Osteocyte (in vitro differentiated cells): ENCODE data around the gene RPP25. TPM values are rescaled to one million over a fixed set of nuclear protein-coding genes. Genes with fewer than 3 reads are reported as not detected.

ENCODE experiments used
- DNase-seq: peaks from one replicate; pipeline ENCODE4 v3.0.0; 2021; ENCODE audit warnings: mixed read lengths; ENCODE audit not compliant: unreplicated experiment; ENCODE audit errors: extremely low spot score
- H3K27ac Mint-ChIP-seq: one replicate; pipeline ENCODE4 v1.8.0; 2021; ENCODE audit warnings: mild to moderate bottlenecking, mixed read lengths; ENCODE audit not compliant: unreplicated experiment
- H3K27me3 Mint-ChIP-seq: one replicate; pipeline ENCODE4 v1.8.0; 2021; ENCODE audit warnings: mixed read lengths; ENCODE audit not compliant: unreplicated experiment
- H3K36me3 Mint-ChIP-seq: one replicate; pipeline ENCODE4 v1.8.0; 2021; ENCODE audit warnings: mixed read lengths; ENCODE audit not compliant: unreplicated experiment
- H3K4me1 Mint-ChIP-seq: one replicate; pipeline ENCODE4 v1.8.0; 2021; ENCODE audit warnings: mixed read lengths; ENCODE audit not compliant: unreplicated experiment
- H3K4me3 Mint-ChIP-seq: one replicate; pipeline ENCODE4 v1.8.0; 2021; ENCODE audit warnings: mild to moderate bottlenecking, moderate library complexity, mixed read lengths; ENCODE audit not compliant: unreplicated experiment
- H3K9me3 Mint-ChIP-seq: one replicate; pipeline ENCODE4 v1.8.0; 2021; ENCODE audit warnings: mixed read lengths; ENCODE audit not compliant: unreplicated experiment
- total RNA-seq: library from RNA; stranded (reverse); gene quantifications from 2 replicates; pipeline ENCODE4 v1.2.1, GENCODE V29; 2021
- TF ChIP-seq, protein P1 (sequence below): fragments of 200-600 bp; sonication (generic); IDR thresholded peaks from 2 replicates; pipeline ENCODE4 v1.5.0; 2021; ENCODE audit warnings: antibody characterized with exemption, mild to moderate bottlenecking, moderate library complexity

RPP25 gene
- total RNA-seq, 1 donor from 2014 or later: 19.8 TPM

DNA sequence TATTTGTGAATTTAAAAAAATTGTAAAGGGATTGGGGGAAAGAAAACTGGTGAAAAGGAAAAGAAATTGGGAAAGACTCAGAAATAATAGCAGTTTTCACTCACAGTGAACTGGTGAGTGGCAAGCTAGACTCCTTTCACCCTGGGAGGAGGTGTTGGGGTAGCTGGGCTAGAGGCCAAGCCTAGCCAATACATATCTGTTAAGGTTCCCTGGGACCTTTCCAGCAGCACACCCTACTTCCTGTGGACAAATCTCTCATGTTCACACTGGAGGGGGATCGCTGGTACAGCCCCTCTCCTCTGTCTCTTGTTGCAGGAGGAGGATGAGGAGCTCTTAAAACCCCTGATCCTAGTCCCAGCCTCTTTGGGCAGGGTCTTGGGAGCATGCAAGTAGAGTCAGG is 3.7 kb upstream of the RPP25 start:
- TF ChIP-seq, protein P1, sequence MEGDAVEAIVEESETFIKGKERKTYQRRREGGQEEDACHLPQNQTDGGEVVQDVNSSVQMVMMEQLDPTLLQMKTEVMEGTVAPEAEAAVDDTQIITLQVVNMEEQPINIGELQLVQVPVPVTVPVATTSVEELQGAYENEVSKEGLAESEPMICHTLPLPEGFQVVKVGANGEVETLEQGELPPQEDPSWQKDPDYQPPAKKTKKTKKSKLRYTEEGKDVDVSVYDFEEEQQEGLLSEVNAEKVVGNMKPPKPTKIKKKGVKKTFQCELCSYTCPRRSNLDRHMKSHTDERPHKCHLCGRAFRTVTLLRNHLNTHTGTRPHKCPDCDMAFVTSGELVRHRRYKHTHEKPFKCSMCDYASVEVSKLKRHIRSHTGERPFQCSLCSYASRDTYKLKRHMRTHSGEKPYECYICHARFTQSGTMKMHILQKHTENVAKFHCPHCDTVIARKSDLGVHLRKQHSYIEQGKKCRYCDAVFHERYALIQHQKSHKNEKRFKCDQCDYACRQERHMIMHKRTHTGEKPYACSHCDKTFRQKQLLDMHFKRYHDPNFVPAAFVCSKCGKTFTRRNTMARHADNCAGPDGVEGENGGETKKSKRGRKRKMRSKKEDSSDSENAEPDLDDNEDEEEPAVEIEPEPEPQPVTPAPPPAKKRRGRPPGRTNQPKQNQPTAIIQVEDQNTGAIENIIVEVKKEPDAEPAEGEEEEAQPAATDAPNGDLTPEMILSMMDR: no peak
- peaks cover 50% of the 10 kb centered on the region for H3K4me1 Mint-ChIP-seq
- H3K27ac Mint-ChIP-seq: no peak overlapping the region
- H3K9me3 Mint-ChIP-seq: no peaks in the 10 kb centered on the region
- no peak overlapping the region for H3K4me3 Mint-ChIP-seq
- DNase-seq: no peak
- no peaks in the 10 kb centered on the region for H3K36me3 Mint-ChIP-seq
- no peaks in the 10 kb centered on the region for H3K27me3 Mint-ChIP-seq

DNA sequence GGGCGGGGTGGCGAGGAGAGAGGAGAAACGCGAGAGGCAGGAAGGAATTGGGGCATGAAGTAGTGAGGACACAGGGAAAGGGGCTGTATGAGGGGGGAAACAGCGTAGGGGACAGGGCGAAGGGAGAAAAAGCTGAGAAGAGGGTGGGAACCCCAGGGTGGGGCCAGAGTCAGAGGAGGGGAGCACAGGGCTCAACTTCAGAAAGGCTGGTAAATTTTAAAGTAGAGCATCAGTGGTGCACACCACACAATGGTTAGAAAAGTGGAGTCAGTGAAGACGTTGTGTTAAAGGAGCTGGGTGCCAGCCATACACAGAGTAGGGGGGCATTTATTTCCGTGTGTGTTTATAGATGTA is 3.0 kb upstream of the RPP25 start:
- Mint-ChIP-seq H3K9me3 (no peaks in the 10 kb centered on the region), H3K4me3 (peak overlapping the region; percentile 83), H3K4me1 (peaks cover 50% of the 10 kb centered on the region), H3K27ac (no peak overlapping the region), H3K27me3 (no peaks in the 10 kb centered on the region), H3K36me3 (no peaks in the 10 kb centered on the region)
- no peak for DNase-seq
- TF ChIP-seq, protein P1: no peak

DNA sequence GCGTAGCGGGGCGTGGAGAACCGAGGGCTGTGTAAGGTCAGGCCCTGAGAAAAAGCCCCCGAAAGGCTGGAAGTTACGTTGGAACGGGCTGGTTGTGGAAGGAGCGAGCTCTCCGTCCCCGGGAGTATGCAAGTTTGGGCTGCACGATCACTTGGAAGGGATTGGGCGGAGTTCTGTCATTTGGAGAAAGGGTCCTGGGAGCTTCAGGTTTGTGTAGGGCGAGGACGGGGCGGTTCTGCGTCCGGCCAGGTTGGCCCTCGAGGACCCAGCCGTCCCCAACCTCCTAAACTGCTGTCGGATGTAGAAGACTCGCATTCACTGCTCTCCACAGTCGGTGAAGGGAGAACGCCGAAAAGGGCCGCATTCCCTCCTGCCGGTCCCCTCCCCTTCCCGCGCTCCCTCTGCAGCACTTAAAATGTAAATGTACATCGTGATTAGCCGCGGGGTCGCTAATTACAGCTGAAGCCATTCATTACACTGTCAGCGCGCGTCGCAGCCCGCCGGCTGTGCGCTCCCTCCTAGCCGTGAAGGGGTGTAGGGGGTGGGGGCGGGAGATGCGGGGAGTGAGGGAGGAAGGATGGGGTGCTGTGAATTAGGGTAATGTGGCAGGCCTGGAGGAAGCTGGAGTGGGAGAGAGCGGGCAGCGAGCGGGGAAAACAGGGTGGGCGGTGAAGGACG is 2.5 kb upstream of the RPP25 start:
- peak overlapping the region; percentile 90 for H3K27ac Mint-ChIP-seq
- peak overlapping the region; percentile 83 for H3K4me3 Mint-ChIP-seq
- H3K27me3 Mint-ChIP-seq: no peaks in the 10 kb centered on the region
- H3K4me1 Mint-ChIP-seq: peaks cover 50% of the 10 kb centered on the region
- H3K9me3 Mint-ChIP-seq: no peaks in the 10 kb centered on the region
- no peak for DNase-seq
- TF ChIP-seq, protein P1: no peak
- no peaks in the 10 kb centered on the region for H3K36me3 Mint-ChIP-seq

DNA sequence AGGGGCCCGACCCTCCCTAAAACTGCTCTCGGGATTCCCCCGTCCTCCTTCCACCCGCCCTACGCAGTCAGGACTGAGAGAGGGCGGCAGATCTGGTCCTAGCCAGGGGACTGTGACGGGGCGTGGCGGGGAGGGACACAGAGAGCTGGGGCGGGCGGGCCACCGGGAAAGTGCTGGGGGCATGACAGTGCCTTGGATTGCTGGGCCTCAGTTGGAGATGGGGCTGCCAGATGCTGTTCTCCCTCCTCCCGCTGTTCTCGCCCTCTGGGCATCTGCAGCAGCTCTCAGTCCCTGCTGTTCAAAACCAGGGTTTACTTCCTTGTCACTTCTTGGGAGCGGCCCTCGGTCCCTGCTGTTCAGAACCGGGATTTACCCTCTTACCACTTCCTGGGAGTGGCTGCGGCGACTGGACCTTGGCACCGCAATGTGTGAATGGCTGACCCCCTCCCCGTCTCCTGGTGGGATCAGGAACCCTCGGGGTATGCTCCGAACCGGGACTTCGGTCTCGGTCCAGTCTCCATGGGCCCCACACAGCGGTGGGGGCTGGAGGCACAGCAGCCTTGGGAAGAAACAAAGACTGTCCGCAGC is 1.8 kb upstream of the RPP25 start:
- H3K27ac Mint-ChIP-seq: peak overlapping the region; percentile 90
- no peaks in the 10 kb centered on the region for H3K36me3 Mint-ChIP-seq
- DNase-seq: no peak
- H3K4me3 Mint-ChIP-seq: peak overlapping the region; percentile 83
- H3K9me3 Mint-ChIP-seq: no peaks in the 10 kb centered on the region
- TF ChIP-seq, protein P1: peak; percentile 37
- no peaks in the 10 kb centered on the region for H3K27me3 Mint-ChIP-seq
- H3K4me1 Mint-ChIP-seq: peaks cover 51% of the 10 kb centered on the region

DNA sequence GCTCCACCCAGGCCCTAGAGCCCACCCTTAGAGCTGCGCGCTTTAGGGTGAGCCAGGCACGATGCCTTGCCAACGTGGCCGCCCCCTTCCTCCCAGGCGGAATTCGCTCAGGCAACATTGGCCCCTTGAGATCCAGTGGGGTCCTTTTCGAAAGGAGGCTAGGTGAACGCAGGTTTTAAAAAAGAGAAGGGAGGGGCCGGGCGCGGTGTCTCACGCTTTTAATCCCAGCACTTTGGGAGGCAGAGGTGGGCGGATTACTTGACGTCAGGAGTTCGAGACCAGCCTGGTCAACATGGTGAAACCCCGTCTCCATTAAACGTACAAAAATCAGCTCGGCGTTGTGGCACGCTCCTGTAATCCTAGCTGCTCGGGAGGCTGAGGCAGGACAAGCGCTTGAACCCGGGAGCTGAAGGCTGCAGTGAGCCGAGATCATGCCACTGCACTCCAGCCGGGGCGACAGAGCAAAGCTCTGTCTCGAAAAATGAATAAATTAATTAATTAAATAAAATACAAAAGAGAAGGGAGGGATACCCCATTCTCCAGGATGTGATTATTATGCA is 984 bp upstream of the RPP25 start:
- no peak for DNase-seq

More for the DNA sequence above, 984 bp upstream of the RPP25 start:
- Mint-ChIP-seq H3K4me3 (peak overlapping the region; percentile 83), H3K27ac (peak overlapping the region; percentile 90), H3K4me1 (peaks cover 51% of the 10 kb centered on the region), H3K36me3 (no peaks in the 10 kb centered on the region), H3K9me3 (no peaks in the 10 kb centered on the region), H3K27me3 (no peaks in the 10 kb centered on the region)
- TF ChIP-seq, protein P1: no peak
